Tibial nerve (tissue), 4 donors: ENCODE data around the gene CAMSAP1.

ENCODE experiments used
- EP300 ChIP-seq, 2 donors: sonication (generic); formaldehyde crosslinking; IDR thresholded peaks; one replicate each; pipeline ENCODE4 v1.6.1; 2017; ENCODE audit warnings: antibody characterized with exemption in 2 of 2, mild to moderate bottlenecking in 1 of 2
- POLR2A ChIP-seq, 2 donors: fragments of 450-650 bp; IDR thresholded peaks; one replicate each; pipeline ENCODE4 v1.6.1; 2017; ENCODE audit warnings: antibody characterized with exemption in 2 of 2, mild to moderate bottlenecking in 2 of 2, moderate library complexity in 2 of 2
- TF ChIP-seq, protein P1 (sequence below), 5 experiments: fragments of 200-600 bp in 3 of 5; fragments of 450-650 bp in 2 of 5; sonication (generic) in 3 of 5; IDR thresholded peaks; one replicate each; pipeline ENCODE4 v1.5.1; 2016 to 2019; ENCODE audit warnings: antibody characterized with exemption in 5 of 5, mild to moderate bottlenecking in 3 of 5, moderate library complexity in 2 of 5

DNA sequence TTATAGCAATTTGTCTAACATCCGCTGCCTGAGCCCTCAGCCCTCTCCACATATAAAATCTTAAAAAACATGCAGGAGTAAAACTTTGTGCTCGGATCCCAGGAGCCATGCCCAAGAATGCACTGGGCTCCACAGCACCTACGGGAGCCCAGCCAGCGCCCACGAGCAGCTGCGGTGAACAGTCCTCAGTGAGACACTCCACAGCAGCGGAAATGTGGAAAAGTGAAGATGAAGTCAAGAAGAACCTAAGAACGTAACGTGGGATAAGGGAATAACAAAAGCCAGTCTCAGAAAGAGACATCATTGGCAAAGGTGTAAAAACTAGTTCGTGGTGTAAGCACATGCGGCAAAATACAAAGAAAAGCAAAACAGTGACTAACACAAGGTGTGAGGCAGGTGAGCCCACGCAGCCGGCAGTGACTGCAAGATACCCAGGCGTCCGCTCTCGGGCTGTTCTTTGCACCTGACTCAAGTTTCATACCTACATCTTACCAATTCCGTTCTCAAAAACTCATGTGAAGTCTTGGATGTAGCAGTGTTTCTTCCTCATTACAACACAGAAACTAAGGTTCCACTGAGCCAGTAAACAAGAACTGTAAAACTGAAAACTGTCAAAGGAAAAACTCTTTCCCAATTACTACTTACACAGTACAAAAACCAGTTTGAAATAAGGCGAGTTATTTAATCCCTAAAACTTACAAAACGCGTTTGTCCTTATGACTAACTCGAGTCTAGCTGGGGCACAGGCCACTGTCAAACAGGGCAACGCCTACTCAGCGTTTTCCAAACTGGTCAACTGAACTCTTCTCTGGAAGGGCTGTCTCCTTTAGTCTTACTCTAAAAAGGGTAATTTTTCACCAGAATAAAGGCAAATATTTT, 1.7 kb downstream of the CAMSAP1 start:
- TF ChIP-seq, protein P1, sequence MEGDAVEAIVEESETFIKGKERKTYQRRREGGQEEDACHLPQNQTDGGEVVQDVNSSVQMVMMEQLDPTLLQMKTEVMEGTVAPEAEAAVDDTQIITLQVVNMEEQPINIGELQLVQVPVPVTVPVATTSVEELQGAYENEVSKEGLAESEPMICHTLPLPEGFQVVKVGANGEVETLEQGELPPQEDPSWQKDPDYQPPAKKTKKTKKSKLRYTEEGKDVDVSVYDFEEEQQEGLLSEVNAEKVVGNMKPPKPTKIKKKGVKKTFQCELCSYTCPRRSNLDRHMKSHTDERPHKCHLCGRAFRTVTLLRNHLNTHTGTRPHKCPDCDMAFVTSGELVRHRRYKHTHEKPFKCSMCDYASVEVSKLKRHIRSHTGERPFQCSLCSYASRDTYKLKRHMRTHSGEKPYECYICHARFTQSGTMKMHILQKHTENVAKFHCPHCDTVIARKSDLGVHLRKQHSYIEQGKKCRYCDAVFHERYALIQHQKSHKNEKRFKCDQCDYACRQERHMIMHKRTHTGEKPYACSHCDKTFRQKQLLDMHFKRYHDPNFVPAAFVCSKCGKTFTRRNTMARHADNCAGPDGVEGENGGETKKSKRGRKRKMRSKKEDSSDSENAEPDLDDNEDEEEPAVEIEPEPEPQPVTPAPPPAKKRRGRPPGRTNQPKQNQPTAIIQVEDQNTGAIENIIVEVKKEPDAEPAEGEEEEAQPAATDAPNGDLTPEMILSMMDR (IDR thresholded peaks at IDR 0.05): no peak
- TF ChIP-seq EP300 (IDR thresholded peaks at IDR 0.05): no peak
- TF ChIP-seq POLR2A (IDR thresholded peaks at IDR 0.05): no peak
